Measurements from ENCODE around the gene OR2AG1. TPM values are rescaled to one million over a fixed set of nuclear protein-coding genes. Genes with fewer than 3 reads are reported as not detected.

The OR2AG1 gene
- total and polyA plus RNA-seq, 4 donors: not detected

DNA sequence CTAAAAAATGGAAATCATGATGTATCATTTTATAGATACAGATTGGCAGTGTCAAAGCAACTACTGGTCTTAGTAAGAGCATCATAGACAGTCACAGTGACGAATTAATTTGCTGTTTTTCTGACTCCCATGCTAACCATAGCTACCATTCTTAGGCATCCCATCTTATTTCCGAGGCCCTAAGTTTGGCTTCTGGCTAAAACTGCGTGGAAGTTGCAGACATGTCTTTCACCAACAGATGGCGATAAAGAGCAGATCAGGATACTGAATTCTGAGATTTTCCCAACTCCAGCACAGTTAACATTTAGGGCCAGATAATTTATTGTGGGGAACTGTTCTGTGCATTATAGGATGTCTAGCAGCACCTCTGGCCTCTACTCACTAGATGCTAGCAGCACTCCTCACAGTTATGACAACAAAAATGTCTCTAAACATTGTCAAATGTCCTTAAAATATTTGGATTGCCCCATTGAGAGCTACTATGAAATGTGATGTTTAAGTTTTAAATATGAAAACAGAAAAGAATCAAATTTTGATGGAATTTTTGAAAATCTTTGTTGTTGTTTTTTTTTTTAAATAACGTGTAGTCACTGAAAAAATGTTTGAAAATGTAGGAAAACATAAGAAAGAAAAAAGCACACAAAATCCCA lies 27.4 kb upstream of the OR2AG1 start:
- TF ChIP-seq, protein P1, sequence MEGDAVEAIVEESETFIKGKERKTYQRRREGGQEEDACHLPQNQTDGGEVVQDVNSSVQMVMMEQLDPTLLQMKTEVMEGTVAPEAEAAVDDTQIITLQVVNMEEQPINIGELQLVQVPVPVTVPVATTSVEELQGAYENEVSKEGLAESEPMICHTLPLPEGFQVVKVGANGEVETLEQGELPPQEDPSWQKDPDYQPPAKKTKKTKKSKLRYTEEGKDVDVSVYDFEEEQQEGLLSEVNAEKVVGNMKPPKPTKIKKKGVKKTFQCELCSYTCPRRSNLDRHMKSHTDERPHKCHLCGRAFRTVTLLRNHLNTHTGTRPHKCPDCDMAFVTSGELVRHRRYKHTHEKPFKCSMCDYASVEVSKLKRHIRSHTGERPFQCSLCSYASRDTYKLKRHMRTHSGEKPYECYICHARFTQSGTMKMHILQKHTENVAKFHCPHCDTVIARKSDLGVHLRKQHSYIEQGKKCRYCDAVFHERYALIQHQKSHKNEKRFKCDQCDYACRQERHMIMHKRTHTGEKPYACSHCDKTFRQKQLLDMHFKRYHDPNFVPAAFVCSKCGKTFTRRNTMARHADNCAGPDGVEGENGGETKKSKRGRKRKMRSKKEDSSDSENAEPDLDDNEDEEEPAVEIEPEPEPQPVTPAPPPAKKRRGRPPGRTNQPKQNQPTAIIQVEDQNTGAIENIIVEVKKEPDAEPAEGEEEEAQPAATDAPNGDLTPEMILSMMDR (IDR thresholded peaks at IDR 0.05; ENCODE audit: control extremely low read depth, extremely low read depth): peak; percentile 54
- no peak overlapping the region for H3K27ac ChIP-seq (ENCODE audit: low read depth in 1 of 2, low read length in 1 of 2)
- no peaks in the 10 kb centered on the region for H3K36me3 ChIP-seq (ENCODE audit: control insufficient read depth in 4 of 4, insufficient read depth in 4 of 4, low read length in 4 of 4)
- H3K27me3 ChIP-seq (ENCODE audit: control insufficient read depth in 3 of 3, insufficient read depth in 3 of 3, low read length in 2 of 3): no peaks in the 10 kb centered on the region
- DNase-seq: peak; percentile 27 to 60 (median 49)
- no peak overlapping the region for H3K4me3 ChIP-seq
- H3K9ac ChIP-seq (ENCODE audit: insufficient read depth in 1 of 2, low read length in 2 of 2): no peak overlapping the region
- 11 to 16% methylated on average over 5 of the region's 5 CpGs for WGBS, 2 donors
- no peak for ATAC-seq (ENCODE audit: insufficient read depth, low FRiP score)
- no peaks in the 10 kb centered on the region for H3K4me1 ChIP-seq (ENCODE audit: control insufficient read depth in 5 of 5, insufficient read depth in 5 of 5, low read length in 5 of 5)
- H3K9me3 ChIP-seq (ENCODE audit: control insufficient read depth in 4 of 4, insufficient read depth in 3 of 4, low read length in 3 of 4): no peaks in the 10 kb centered on the region

GRCh38 chr11:6755953-6756347 lies 26.9 kb upstream of the OR2AG1 start:
- Histone ChIP-seq H3K4me1 (ENCODE audit: control insufficient read depth in 5 of 5, insufficient read depth in 5 of 5, low read length in 5 of 5) (no peaks in the 10 kb centered on the region), H3K27ac (ENCODE audit: low read depth in 1 of 2, low read length in 1 of 2) (no peak overlapping the region), H3K9me3 (ENCODE audit: control insufficient read depth in 4 of 4, insufficient read depth in 3 of 4, low read length in 3 of 4) (no peaks in the 10 kb centered on the region), H3K4me3 (no peak overlapping the region), H3K9ac (ENCODE audit: insufficient read depth in 1 of 2, low read length in 2 of 2) (no peak overlapping the region), H3K36me3 (ENCODE audit: control insufficient read depth in 4 of 4, insufficient read depth in 4 of 4, low read length in 4 of 4) (no peaks in the 10 kb centered on the region), H3K27me3 (ENCODE audit: control insufficient read depth in 3 of 3, insufficient read depth in 3 of 3, low read length in 2 of 3) (no peaks in the 10 kb centered on the region)
- TF ChIP-seq, protein P1 (IDR thresholded peaks at IDR 0.05; ENCODE audit: control extremely low read depth, extremely low read depth): no peak
- no peak for DNase-seq
- ATAC-seq (ENCODE audit: insufficient read depth, low FRiP score): no peak
- WGBS, 2 donors: 79 to 89% methylated on average over 1 of the region's 1 CpG

GRCh38 chr11:6757373-6757967 lies 25.4 kb upstream of the OR2AG1 start:
- Histone ChIP-seq H3K9me3 (ENCODE audit: control insufficient read depth in 4 of 4, insufficient read depth in 3 of 4, low read length in 3 of 4) (no peaks in the 10 kb centered on the region), H3K4me3 (no peak overlapping the region), H3K27me3 (ENCODE audit: control insufficient read depth in 3 of 3, insufficient read depth in 3 of 3, low read length in 2 of 3) (no peaks in the 10 kb centered on the region), H3K36me3 (ENCODE audit: control insufficient read depth in 4 of 4, insufficient read depth in 4 of 4, low read length in 4 of 4) (no peaks in the 10 kb centered on the region), H3K27ac (ENCODE audit: low read depth in 1 of 2, low read length in 1 of 2) (no peak overlapping the region), H3K4me1 (ENCODE audit: control insufficient read depth in 5 of 5, insufficient read depth in 5 of 5, low read length in 5 of 5) (no peaks in the 10 kb centered on the region), H3K9ac (ENCODE audit: insufficient read depth in 1 of 2, low read length in 2 of 2) (no peak overlapping the region)
- ATAC-seq (ENCODE audit: insufficient read depth, low FRiP score): peak; percentile 34
- TF ChIP-seq, protein P1 (IDR thresholded peaks at IDR 0.05; ENCODE audit: control extremely low read depth, extremely low read depth): peak; percentile 58
- 48% methylated on average over 2 of the region's 2 CpGs for WGBS, 2 donors
- peak; percentile 45 to 77 (median 67) for DNase-seq

Measured in lung (tissue), 12 donors.